ENCODE data around the gene ACACA. TPM values are rescaled to one million over a fixed set of nuclear protein-coding genes. Genes with fewer than 3 reads are reported as not detected.

Gene ACACA
- total RNA-seq, 2 experiments from 2014 or later = 52.6 to 59.8 TPM

GRCh38 chr17:37106049-37106448 lies 300.6 kb downstream of the ACACA start:
- Mint-ChIP-seq H3K27ac (no peak overlapping the region), H3K36me3 (ENCODE audit: low read depth) (peaks cover 14% of the 10 kb centered on the region), H3K4me3 (no peak overlapping the region), H3K27me3 (ENCODE audit: low read depth) (no peaks in the 10 kb centered on the region), H3K9me3 (no peaks in the 10 kb centered on the region), H3K4me1 (ENCODE audit: low read depth) (no peaks in the 10 kb centered on the region)
- DNase-seq = no peak
- intact Hi-C loops (cut with micrococcal nuclease) = no loop called here
- CTCF ChIA-PET = no interaction called here

- Mint-ChIP-seq H3K27ac (no peak overlapping the region), H3K4me1 (ENCODE audit: low read depth) (no peaks in the 10 kb centered on the region), H3K4me3 (no peak overlapping the region), H3K9me3 (no peaks in the 10 kb centered on the region), H3K27me3 (ENCODE audit: low read depth) (no peaks in the 10 kb centered on the region), H3K36me3 (ENCODE audit: low read depth) (peaks cover 15% of the 10 kb centered on the region)
- DNase-seq = no peak
- CTCF ChIA-PET = no interaction called here
- intact Hi-C loops (cut with micrococcal nuclease) = no loop called here
Observed at GRCh38 chr17:37103231-37103630, 303.4 kb downstream of the ACACA start.

GRCh38 chr17:37101306-37101705 lies 305.3 kb downstream of the ACACA start:
- H3K36me3 Mint-ChIP-seq (ENCODE audit: low read depth) = peaks cover 25% of the 10 kb centered on the region
- H3K27me3 Mint-ChIP-seq (ENCODE audit: low read depth) = no peaks in the 10 kb centered on the region
- intact Hi-C loops (cut with micrococcal nuclease) = no loop called here
- CTCF ChIA-PET = interaction anchor here (0.8 kb wide), 1 partner anchor 310 kb away, joined by 3 read pairs; no protein-coding TSS in a partner anchor
- no peaks in the 10 kb centered on the region for H3K9me3 Mint-ChIP-seq
- H3K4me1 Mint-ChIP-seq (ENCODE audit: low read depth) = no peaks in the 10 kb centered on the region
- H3K4me3 Mint-ChIP-seq = no peak overlapping the region
- no peak for DNase-seq
- no peak overlapping the region for H3K27ac Mint-ChIP-seq

- no peaks in the 10 kb centered on the region for H3K27me3 Mint-ChIP-seq (ENCODE audit: low read depth)
- CTCF ChIA-PET = interaction anchor here (0.6 kb wide), 1 partner anchor 273 kb away, joined by 3 read pairs; no protein-coding TSS in a partner anchor
- DNase-seq = no peak
- H3K27ac Mint-ChIP-seq = no peak overlapping the region
- H3K4me3 Mint-ChIP-seq = no peak overlapping the region
- intact Hi-C loops (cut with micrococcal nuclease) = no loop called here
- peaks cover 29% of the 10 kb centered on the region for H3K36me3 Mint-ChIP-seq (ENCODE audit: low read depth)
- H3K4me1 Mint-ChIP-seq (ENCODE audit: low read depth) = no peaks in the 10 kb centered on the region
- H3K9me3 Mint-ChIP-seq = no peaks in the 10 kb centered on the region
Observed at GRCh38 chr17:37100231-37100630, 306.4 kb downstream of the ACACA start.

GRCh38 chr17:37098910-37099664 lies 307.5 kb downstream of the ACACA start:
- no peaks in the 10 kb centered on the region for H3K4me1 Mint-ChIP-seq (ENCODE audit: low read depth)
- CTCF ChIA-PET = interaction anchor here (0.5 to 0.9 kb wide), 2 partner anchors 51 to 1565 kb away, joined by 4 read pairs; no protein-coding TSS in a partner anchor
- peaks cover 24% of the 10 kb centered on the region for H3K36me3 Mint-ChIP-seq (ENCODE audit: low read depth)
- intact Hi-C loops (cut with micrococcal nuclease) = no loop called here
- no peak overlapping the region for H3K27ac Mint-ChIP-seq
- DNase-seq = no peak
- H3K27me3 Mint-ChIP-seq (ENCODE audit: low read depth) = no peaks in the 10 kb centered on the region
- no peaks in the 10 kb centered on the region for H3K9me3 Mint-ChIP-seq
- H3K4me3 Mint-ChIP-seq = no peak overlapping the region

- CTCF ChIA-PET = interaction anchor here (0.5 kb wide), 1 partner anchor 1566 kb away, joined by 4 read pairs; no protein-coding TSS in a partner anchor
- Mint-ChIP-seq H3K9me3 (no peaks in the 10 kb centered on the region), H3K4me3 (no peak overlapping the region), H3K4me1 (ENCODE audit: low read depth) (no peaks in the 10 kb centered on the region), H3K27me3 (ENCODE audit: low read depth) (no peaks in the 10 kb centered on the region), H3K27ac (no peak overlapping the region), H3K36me3 (ENCODE audit: low read depth) (peaks cover 22% of the 10 kb centered on the region)
- no peak for DNase-seq
- intact Hi-C loops (cut with micrococcal nuclease) = no loop called here
Observed at GRCh38 chr17:37098152-37098551, 308.5 kb downstream of the ACACA start.

GRCh38 chr17:37097154-37097553 lies 309.5 kb downstream of the ACACA start:
- Mint-ChIP-seq H3K4me1 (ENCODE audit: low read depth) (no peaks in the 10 kb centered on the region), H3K27ac (no peak overlapping the region)
- intact Hi-C loops (cut with micrococcal nuclease) = no loop called here

GRCh38 chr17:37096071-37096470 lies 310.6 kb downstream of the ACACA start:
- peaks cover 2% of the 10 kb centered on the region for H3K4me1 Mint-ChIP-seq (ENCODE audit: low read depth)
- CTCF ChIA-PET = no interaction called here
- DNase-seq = no peak
- H3K9me3 Mint-ChIP-seq = no peaks in the 10 kb centered on the region
- peaks cover 24% of the 10 kb centered on the region for H3K36me3 Mint-ChIP-seq (ENCODE audit: low read depth)
- intact Hi-C loops (cut with micrococcal nuclease) = no loop called here
- H3K4me3 Mint-ChIP-seq = no peak overlapping the region
- H3K27me3 Mint-ChIP-seq (ENCODE audit: low read depth) = no peaks in the 10 kb centered on the region
- no peak overlapping the region for H3K27ac Mint-ChIP-seq

More at GRCh38 chr17:37097154-37097553, 309.5 kb downstream of the ACACA start:
- Mint-ChIP-seq H3K36me3 (ENCODE audit: low read depth) (peaks cover 24% of the 10 kb centered on the region), H3K27me3 (ENCODE audit: low read depth) (no peaks in the 10 kb centered on the region), H3K9me3 (no peaks in the 10 kb centered on the region), H3K4me3 (no peak overlapping the region)
- no peak for DNase-seq
- CTCF ChIA-PET = no interaction called here

- Mint-ChIP-seq H3K36me3 (ENCODE audit: low read depth) (peaks cover 31% of the 10 kb centered on the region), H3K4me3 (no peak overlapping the region), H3K27ac (no peak overlapping the region), H3K27me3 (ENCODE audit: low read depth) (no peaks in the 10 kb centered on the region), H3K9me3 (no peaks in the 10 kb centered on the region), H3K4me1 (ENCODE audit: low read depth) (peaks cover 18% of the 10 kb centered on the region)
- intact Hi-C loops (cut with micrococcal nuclease) = no loop called here
- DNase-seq = no peak
- CTCF ChIA-PET = no interaction called here
Observed at GRCh38 chr17:37094391-37094790, 312.2 kb downstream of the ACACA start.

- H3K27ac Mint-ChIP-seq = no peak overlapping the region
- DNase-seq = no peak
- H3K4me1 Mint-ChIP-seq (ENCODE audit: low read depth) = peaks cover 32% of the 10 kb centered on the region
- no peaks in the 10 kb centered on the region for H3K9me3 Mint-ChIP-seq
- H3K4me3 Mint-ChIP-seq = no peak overlapping the region
- H3K36me3 Mint-ChIP-seq (ENCODE audit: low read depth) = peaks cover 40% of the 10 kb centered on the region
- intact Hi-C loops (cut with micrococcal nuclease) = no loop called here
- no peaks in the 10 kb centered on the region for H3K27me3 Mint-ChIP-seq (ENCODE audit: low read depth)
- CTCF ChIA-PET = no interaction called here
Observed at GRCh38 chr17:37092701-37093100, 313.9 kb downstream of the ACACA start.

- intact Hi-C loops (cut with micrococcal nuclease) = no loop called here
- CTCF ChIA-PET = no interaction called here
- no peak for DNase-seq
Observed at GRCh38 chr17:37092071-37092470, 314.6 kb downstream of the ACACA start.

GRCh38 chr17:37090941-37091340 lies 315.7 kb downstream of the ACACA start:
- intact Hi-C loops (cut with micrococcal nuclease) = no loop called here
- CTCF ChIA-PET = interaction anchor here (3.3 kb wide), 1 partner anchor 44 kb away, joined by 9 read pairs; no protein-coding TSS in a partner anchor
- Mint-ChIP-seq H3K27me3 (ENCODE audit: low read depth) (no peaks in the 10 kb centered on the region), H3K27ac (no peak overlapping the region), H3K9me3 (no peaks in the 10 kb centered on the region), H3K36me3 (ENCODE audit: low read depth) (peaks cover 42% of the 10 kb centered on the region), H3K4me3 (no peak overlapping the region), H3K4me1 (ENCODE audit: low read depth) (peaks cover 32% of the 10 kb centered on the region)
- no peak for DNase-seq

More at GRCh38 chr17:37092071-37092470, 314.6 kb downstream of the ACACA start:
- H3K9me3 Mint-ChIP-seq = no peaks in the 10 kb centered on the region
- H3K27ac Mint-ChIP-seq = no peak overlapping the region
- H3K4me1 Mint-ChIP-seq (ENCODE audit: low read depth) = peaks cover 32% of the 10 kb centered on the region
- peaks cover 43% of the 10 kb centered on the region for H3K36me3 Mint-ChIP-seq (ENCODE audit: low read depth)
- no peaks in the 10 kb centered on the region for H3K27me3 Mint-ChIP-seq (ENCODE audit: low read depth)
- no peak overlapping the region for H3K4me3 Mint-ChIP-seq

- CTCF ChIA-PET = interaction anchor here (3.3 kb wide), 1 partner anchor 43 kb away, joined by 9 read pairs; no protein-coding TSS in a partner anchor
- Mint-ChIP-seq H3K36me3 (ENCODE audit: low read depth) (peaks cover 47% of the 10 kb centered on the region), H3K4me3 (no peak overlapping the region), H3K27me3 (ENCODE audit: low read depth) (no peaks in the 10 kb centered on the region), H3K27ac (peak overlapping the region; percentile 65), H3K9me3 (no peaks in the 10 kb centered on the region), H3K4me1 (ENCODE audit: low read depth) (peaks cover 32% of the 10 kb centered on the region)
- intact Hi-C loops (cut with micrococcal nuclease) = no loop called here
- peak; percentile 54 for DNase-seq
Observed at GRCh38 chr17:37089956-37090355, 316.7 kb downstream of the ACACA start.

All from activated naive CD4-positive, alpha-beta T cell treated with anti-CD3 and anti-CD28 coated beads for 36 hours (primary cell).